PC-9 (cell line): ENCODE results near the gene TRAPPC3.

Experiments used
- CTCF ChIP-seq: fragments of 200-600 bp; sonication (generic); conservative IDR thresholded peaks from 2 replicates; pipeline ENCODE4 v1.6.1; 2017; ENCODE audit warnings: mixed run types, antibody characterized with exemption, mild to moderate bottlenecking, moderate library complexity
- EZH2 ChIP-seq: fragments of 200-600 bp; sonication (generic); IDR thresholded peaks from 2 replicates; pipeline ENCODE4 v1.8.0; 2017; ENCODE audit warnings: antibody characterized with exemption, low read depth

- TF ChIP-seq CTCF: no peak
- no peak for TF ChIP-seq EZH2
These were observed 56.5 kb downstream of the TRAPPC3 start for GRCh38 chr1:36092798-36093185.
